Aorta (tissue), 5 donors: ENCODE data around the gene WDR35. TPM values are rescaled to one million over a fixed set of nuclear protein-coding genes. Genes with fewer than 3 reads are reported as not detected.

ENCODE experiments used
- ATAC-seq: fragments of 200-7000 bp; cut with Tn5 transposase; one replicate; pipeline ENCODE4 v1.9.1; 2022; ENCODE audit warnings: moderate library complexity; ENCODE audit not compliant: low FRiP score
- DNase-seq, 2 donors: peaks; one replicate each; pipeline ENCODE4 v3.0.0-alpha.2; 2020
- H3K27ac ChIP-seq, 2 donors: one replicate each; pipeline ENCODE4 v1.5.1; 2013; ENCODE audit warnings: low read length in 2 of 2, mild to moderate bottlenecking in 2 of 2, moderate library complexity in 2 of 2, control low read depth in 1 of 2, inconsistent platforms in 1 of 2, low read depth in 1 of 2
- H3K27me3 ChIP-seq, 2 donors: one replicate each; pipeline ENCODE4 v1.6.1; 2013; ENCODE audit warnings: control low read depth in 1 of 2, low read length in 1 of 2, mild to moderate bottlenecking in 1 of 2, moderate library complexity in 1 of 2; ENCODE audit not compliant: insufficient read depth in 2 of 2, control insufficient read depth in 1 of 2
- H3K36me3 ChIP-seq, 2 donors: one replicate each; pipeline ENCODE4 v1.6.1; 2013; ENCODE audit warnings: control low read depth in 1 of 2, low read length in 1 of 2, mild to moderate bottlenecking in 1 of 2; ENCODE audit not compliant: insufficient read depth in 2 of 2, control insufficient read depth in 1 of 2
- H3K4me1 ChIP-seq, 2 donors: one replicate each; pipeline ENCODE4 v1.6.1; 2013; ENCODE audit warnings: low read length in 2 of 2, control low read depth in 1 of 2, mild to moderate bottlenecking in 1 of 2, moderate library complexity in 1 of 2; ENCODE audit not compliant: insufficient read depth in 2 of 2, control insufficient read depth in 1 of 2
- H3K4me3 ChIP-seq, 2 donors: one replicate each; pipeline ENCODE4 v1.5.1; 2013; ENCODE audit warnings: low read length in 2 of 2, control low read depth in 1 of 2, mild to moderate bottlenecking in 1 of 2
- H3K9me3 ChIP-seq: one replicate; pipeline ENCODE4 v1.6.1; 2013; ENCODE audit warnings: mild to moderate bottlenecking, low read length; ENCODE audit not compliant: control insufficient read depth
- WGBS, 2 donors: extraction: QIAGEN DNeasy Blood & Tissue Kit; methylation state at CpG; one replicate each; pipeline ENCODE4 v1.1.7; 2013; 5-methylcytosine and 5-hydroxymethylcytosine counted together
- intact Hi-C, 2 donors: fragments of 100-400 bp; cut with DNase I; formaldehyde crosslinking; loops; one replicate each; pipeline versions ENCODE4 v1.14.2 to v1.15.0; 2022
- polyA plus RNA-seq, 2 donors: library from polyadenylated mRNA; stranded (reverse); fragments of 200-250 nt; gene quantifications; one replicate each; pipeline ENCODE4 v1.2.3, GENCODE V29; 2013
- total RNA-seq, 2 donors: library from RNA; stranded (reverse); fragmentation: NEBNext Ultra II Directional; extraction: Animal tissue kit (Norgen Biotek cat#: 25700); gene quantifications; one replicate each; pipeline ENCODE4 v1.2.1, GENCODE V29; 2021
- donor health status: healthy with polysubstance abuse.
- donor health status: Bipolar disorder and iron deficiency.
- donor health status: DM: no; HTN: no; CAD: no.
- donor health status: DM: no; HTN: no; CAD: no.
- donor health status: DM: yes; HTN: yes; CAD: no.

WDR35 gene
- total and polyA plus RNA-seq, 4 donors = 1.9 to 9.8 (median 6.7) TPM

- Histone ChIP-seq H3K4me1 (no peaks in the 10 kb centered on the region), H3K36me3 (no peaks in the 10 kb centered on the region), H3K27me3 (no peaks in the 10 kb centered on the region), H3K4me3 (no peak overlapping the region), H3K9me3 (no peaks in the 10 kb centered on the region), H3K27ac (no peak overlapping the region)
- intact Hi-C loops = no loop called here
- 83 to 85% methylated on average over 1 of the region's 1 CpG for WGBS, 2 donors
- DNase-seq = no peak
- no peak for ATAC-seq
These were observed 75.5 kb downstream of the WDR35 start for GRCh38 chr2:19914266-19914975.

DNA sequence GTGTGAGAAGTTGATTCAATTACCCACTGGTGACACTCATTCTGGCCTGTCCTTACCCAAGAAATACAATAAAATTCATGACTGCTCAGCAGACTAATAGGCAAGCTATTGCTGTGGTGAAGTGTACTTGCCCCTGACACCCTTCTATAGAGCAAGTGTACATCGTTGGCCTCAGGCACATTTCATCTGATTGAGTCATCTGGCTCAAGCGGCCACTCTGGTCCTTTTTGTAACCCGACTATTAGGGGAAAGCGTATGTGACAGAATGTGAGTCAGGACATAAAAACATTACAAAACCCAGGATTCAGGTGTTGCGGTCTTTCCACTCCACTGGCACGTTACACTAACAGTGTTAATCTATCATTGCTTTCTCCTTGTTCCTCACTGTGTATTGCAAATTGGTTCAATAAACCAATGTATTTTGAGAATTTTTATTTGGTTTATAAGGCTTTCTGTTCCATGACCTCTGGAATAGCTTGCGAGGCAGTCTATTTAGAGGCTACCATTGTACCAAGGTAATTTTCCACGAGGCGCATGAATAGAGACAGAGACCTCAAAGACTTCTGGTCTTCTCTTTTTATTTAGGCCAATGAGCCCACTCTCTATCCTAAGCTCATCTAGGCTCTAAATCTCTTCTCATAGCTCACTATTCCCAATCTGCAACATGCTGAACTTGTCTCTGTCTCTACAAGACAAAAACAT, 77.9 kb downstream of the WDR35 start:
- Histone ChIP-seq H3K9me3 (no peaks in the 10 kb centered on the region), H3K4me3 (no peak overlapping the region), H3K27ac (no peak overlapping the region), H3K4me1 (no peaks in the 10 kb centered on the region), H3K27me3 (no peaks in the 10 kb centered on the region), H3K36me3 (no peaks in the 10 kb centered on the region)
- DNase-seq (no peak), ATAC-seq (no peak)
- intact Hi-C loops = no loop called here
- WGBS, 2 donors = 93 to 94% methylated on average over 9 of the region's 9 CpGs

GRCh38 chr2:19902216-19902740, 87.6 kb downstream of the WDR35 start:
- Histone ChIP-seq H3K4me3 (peak overlapping the region; percentile 76 to 82), H3K4me1 (peaks cover 6 to 10% of the 10 kb centered on the region in 2 donors), H3K27me3 (no peaks in the 10 kb centered on the region), H3K27ac (peak overlapping the region; percentile 33 to 87), H3K9me3 (no peaks in the 10 kb centered on the region), H3K36me3 (no peaks in the 10 kb centered on the region)
- DNase-seq (no peak), ATAC-seq (peak; percentile 55)
- WGBS, 2 donors = 0 to 1% methylated on average over 21 of the region's 21 CpGs
- intact Hi-C loops = no loop called here

- peak; percentile 96 to 98 for DNase-seq
- Histone ChIP-seq H3K4me1 (peaks cover 6 to 10% of the 10 kb centered on the region in 2 donors), H3K27ac (peak within 1 kb of the TSS; percentile 36 to 87), H3K36me3 (no peaks in the 10 kb centered on the region), H3K27me3 (no peaks in the 10 kb centered on the region), H3K4me3 (peak within 1 kb of the TSS; percentile 76 to 88), H3K9me3 (no peaks in the 10 kb centered on the region)
- 0% methylated on average over 65 of the region's 65 CpGs for WGBS, 2 donors
- ATAC-seq = peak; percentile 100
- intact Hi-C loops = no loop called here
These were observed 88.3 kb downstream of the WDR35 start, which contains the start of gene TTC32 for GRCh38 chr2:19901442-19902215. TTC32 (minus strand) TSS chr2:19901983; CDS start chr2:19901854, 129 bp downstream.

- no peak for ATAC-seq
- no peaks in the 10 kb centered on the region for H3K36me3 ChIP-seq
- intact Hi-C loops = no loop called here
- H3K4me3 ChIP-seq = peak overlapping the region; percentile 76 to 88
- H3K9me3 ChIP-seq = no peaks in the 10 kb centered on the region
- 1% methylated on average over 23 to 26 of the region's 26 CpGs for WGBS, 2 donors
- H3K27me3 ChIP-seq = no peaks in the 10 kb centered on the region
- peak overlapping the region; percentile 36 to 43 for H3K27ac ChIP-seq
- peaks cover 6 to 10% of the 10 kb centered on the region in 2 donors for H3K4me1 ChIP-seq
- DNase-seq = peak in 1 of 2 donors; percentile 56
These were observed 88.9 kb downstream of the WDR35 start for GRCh38 chr2:19900931-19901441.

GRCh38 chr2:19899985-19900930, 89.6 kb downstream of the WDR35 start:
- Histone ChIP-seq H3K36me3 (no peaks in the 10 kb centered on the region), H3K4me3 (peak overlapping the region; percentile 76 to 88), H3K9me3 (no peaks in the 10 kb centered on the region), H3K4me1 (peaks cover 6 to 13% of the 10 kb centered on the region in 2 donors), H3K27ac (peak overlapping the region in 1 of 2 donors; percentile 19), H3K27me3 (no peaks in the 10 kb centered on the region)
- no peak for DNase-seq
- WGBS, 2 donors = 19 to 29% methylated on average over 11 of the region's 11 CpGs
- ATAC-seq = no peak
- intact Hi-C loops = no loop called here

GRCh38 chr2:19898592-19899329, 91.1 kb downstream of the WDR35 start:
- Histone ChIP-seq H3K9me3 (no peaks in the 10 kb centered on the region), H3K36me3 (no peaks in the 10 kb centered on the region), H3K27ac (no peak overlapping the region), H3K27me3 (no peaks in the 10 kb centered on the region), H3K4me3 (no peak overlapping the region), H3K4me1 (peaks cover 6 to 13% of the 10 kb centered on the region in 2 donors)
- DNase-seq (no peak), ATAC-seq (no peak)
- 50 to 69% methylated on average over 7 of the region's 7 CpGs for WGBS, 2 donors
- intact Hi-C loops = no loop called here
